Stomach (tissue), 4 donors: ENCODE results near the gene TYW1.

Experiments used
- CTCF ChIP-seq, 7 experiments: fragments of 450-650 bp in 4 of 7; fragments of 200-600 bp in 3 of 7; sonication (generic) in 3 of 7; IDR thresholded peaks; one replicate each; pipeline ENCODE4 v1.5.1; 2016 to 2019; ENCODE audit warnings: antibody characterized with exemption in 7 of 7, control low read depth in 2 of 7, mild to moderate bottlenecking in 1 of 7
- EP300 ChIP-seq: sonication (generic); formaldehyde crosslinking; IDR thresholded peaks from one replicate; pipeline ENCODE4 v1.6.1; 2017; ENCODE audit warnings: antibody characterized with exemption
- POLR2A ChIP-seq, 4 donors: fragments of 450-650 bp; IDR thresholded peaks; one replicate each; pipeline ENCODE4 v1.6.1; 2016; ENCODE audit warnings: antibody characterized with exemption in 4 of 4, control low read depth in 2 of 4, mild to moderate bottlenecking in 1 of 4, moderate library complexity in 1 of 4
- POLR2AphosphoS5 ChIP-seq, 3 donors: sonication (generic); formaldehyde crosslinking; IDR thresholded peaks; one replicate each; pipeline ENCODE4 v1.6.1; 2016; ENCODE audit warnings: antibody characterized with exemption in 3 of 3

DNA sequence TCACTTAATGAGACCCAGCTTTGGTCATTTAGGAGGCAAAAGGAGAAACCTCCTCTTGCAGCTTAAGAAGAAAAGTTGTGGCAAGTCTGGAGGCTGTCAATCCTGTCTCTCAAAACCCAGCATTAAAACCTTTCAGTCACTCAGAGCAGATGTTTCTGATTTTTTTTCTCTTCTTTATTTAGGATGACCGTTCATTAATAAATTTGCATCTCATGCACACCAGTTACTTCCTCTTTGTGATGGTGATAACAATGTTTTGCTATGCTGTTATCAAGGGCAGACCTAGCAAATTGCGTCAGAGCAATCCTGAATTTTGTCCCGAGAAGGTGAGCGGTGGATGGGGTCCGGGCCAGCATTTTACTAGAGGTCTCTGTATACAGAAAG, 43.6 kb upstream of the TYW1 start:
- TF ChIP-seq POLR2A (IDR thresholded peaks at IDR 0.05) (no peak), CTCF (IDR thresholded peaks at IDR 0.05) (no peak), POLR2AphosphoS5 (IDR thresholded peaks at IDR 0.05) (peak in 1 of 3 donors; percentile 26), EP300 (no peak)
